Lung microvascular endothelial cell (primary cell): Measurements from ENCODE around the gene SH2D3C. TPM values are rescaled to one million over a fixed set of nuclear protein-coding genes. Genes with fewer than 3 reads are reported as not detected.

Source experiments
- DNase-seq, 2 donors: peaks; one replicate each; pipeline versions ENCODE4 v3.0.0 to v3.0.0-alpha.2; 2010; ENCODE audit warnings: low read depth in 2 of 2
- total RNA-seq: library from RNA; depleted of rRNA; stranded (reverse); fragments of >200 nt; gene quantifications from 2 replicates; pipeline ENCODE4 v1.2.1, GENCODE V29; 2014

The SH2D3C gene
- total RNA-seq, 1 donor from 2014 or later = 72.6 TPM

DNA sequence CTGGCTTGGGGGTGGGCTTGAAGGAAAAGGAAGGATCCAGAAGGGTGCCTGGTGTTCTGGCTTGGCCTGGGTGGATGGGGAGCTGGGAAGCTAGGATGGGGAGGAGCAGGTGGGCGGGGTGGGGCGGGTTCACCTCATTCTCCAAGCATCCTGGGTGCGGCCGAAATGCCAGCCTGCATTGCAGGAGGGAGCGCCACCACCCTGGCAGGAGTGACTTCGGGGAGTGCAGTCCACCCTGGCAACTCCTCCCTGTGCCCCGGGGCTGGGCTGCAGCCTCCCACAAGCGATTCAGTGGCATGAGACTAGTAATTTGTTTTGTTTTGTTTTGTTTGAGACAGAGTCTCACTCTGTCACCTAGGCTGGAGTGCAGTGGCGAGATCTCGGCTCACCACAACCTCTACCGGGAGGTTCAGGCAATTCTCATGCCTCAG lies 57.1 kb downstream of the SH2D3C start:
- no peak for DNase-seq

DNA sequence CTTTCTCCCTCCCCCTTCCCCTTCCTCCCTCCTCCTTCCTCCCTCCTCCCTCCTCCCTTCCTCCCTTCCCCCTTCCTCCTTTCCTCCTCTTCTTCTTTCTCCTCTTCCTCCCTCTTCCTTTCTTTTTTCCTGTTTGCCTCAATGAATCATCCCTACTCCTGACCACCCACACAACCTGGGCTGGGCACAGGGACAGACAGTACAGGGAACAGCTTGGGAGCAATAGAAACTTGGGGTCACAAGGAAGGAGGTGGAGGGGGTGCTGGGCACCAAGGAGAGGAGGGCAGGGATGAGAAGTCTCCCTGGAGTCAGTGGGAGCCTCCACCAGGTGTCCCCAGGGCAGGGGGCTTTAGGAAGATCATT lies 57.6 kb downstream of the SH2D3C start:
- DNase-seq = no peak

GRCh38 chr9:127720031-127720864 lies 58.2 kb downstream of the SH2D3C start:
- no peak for DNase-seq

- no peak for DNase-seq
Measured at GRCh38 chr9:127717766-127718165, 60.7 kb downstream of the SH2D3C start.

- DNase-seq = no peak
Measured at GRCh38 chr9:127716412-127716811, 62.1 kb downstream of the SH2D3C start.

GRCh38 chr9:127715470-127716337 lies 62.8 kb downstream of the SH2D3C start, which contains the start of the genes PTRH1 and TTC16:
Gene PTRH1, minus strand, starts transcription at chr9:127715663. Its CDS starts 24 bp downstream, at chr9:127715639.
Gene TTC16, plus strand, starts transcription at chr9:127716079. Its CDS starts 67 bp downstream, at chr9:127716146.
- peak; percentile 96 to 97 for DNase-seq

GRCh38 chr9:127714951-127715469 lies 63.5 kb downstream of the SH2D3C start:
- peak; percentile 22 to 26 for DNase-seq

GRCh38 chr9:127714020-127714750 lies 64.3 kb downstream of the SH2D3C start:
- peak in 1 of 2 donors; percentile 20 for DNase-seq

DNA sequence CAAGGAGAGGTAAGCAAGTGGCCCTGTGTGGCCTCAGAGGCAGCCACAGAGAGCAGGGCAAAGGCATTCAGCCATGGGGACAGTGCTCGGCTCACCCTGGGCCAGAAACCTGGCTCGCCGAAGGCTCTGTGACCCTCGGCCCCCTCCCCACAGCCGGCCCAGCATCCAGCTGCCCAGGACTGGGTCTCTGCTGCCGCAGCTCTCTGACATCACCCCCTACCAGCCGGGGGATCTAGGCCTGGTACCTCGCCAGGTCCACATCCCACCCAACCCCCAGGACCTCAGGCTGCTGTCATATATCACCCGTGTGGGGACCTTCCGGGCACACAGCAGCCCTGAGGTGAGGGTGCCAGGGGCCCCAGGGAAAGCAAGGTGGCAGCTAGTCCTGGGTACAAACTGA lies 65.6 kb downstream of the SH2D3C start:
- no peak for DNase-seq

DNA sequence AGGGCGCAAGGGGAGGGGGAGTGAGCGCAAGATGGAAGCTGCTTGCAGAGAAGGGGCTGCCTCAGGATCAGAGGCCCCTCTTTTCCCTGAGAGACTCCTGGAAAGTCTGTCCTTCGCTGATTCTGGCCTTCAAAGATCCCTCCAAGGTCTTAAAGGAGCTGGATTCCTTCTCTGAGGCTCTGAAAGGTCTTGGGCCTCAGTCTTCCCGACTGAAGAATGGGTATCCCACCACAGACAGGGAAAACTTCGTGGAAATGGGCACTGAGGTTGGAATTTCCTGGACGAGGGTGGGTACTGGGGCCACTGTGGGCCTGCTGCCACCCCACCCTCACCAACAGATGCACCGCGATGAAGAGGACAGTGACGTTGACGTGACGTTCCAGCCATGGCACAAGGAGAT lies 66.1 kb downstream of the SH2D3C start:
- DNase-seq = no peak

GRCh38 chr9:127711831-127712274 lies 66.6 kb downstream of the SH2D3C start:
- no peak for DNase-seq

DNA sequence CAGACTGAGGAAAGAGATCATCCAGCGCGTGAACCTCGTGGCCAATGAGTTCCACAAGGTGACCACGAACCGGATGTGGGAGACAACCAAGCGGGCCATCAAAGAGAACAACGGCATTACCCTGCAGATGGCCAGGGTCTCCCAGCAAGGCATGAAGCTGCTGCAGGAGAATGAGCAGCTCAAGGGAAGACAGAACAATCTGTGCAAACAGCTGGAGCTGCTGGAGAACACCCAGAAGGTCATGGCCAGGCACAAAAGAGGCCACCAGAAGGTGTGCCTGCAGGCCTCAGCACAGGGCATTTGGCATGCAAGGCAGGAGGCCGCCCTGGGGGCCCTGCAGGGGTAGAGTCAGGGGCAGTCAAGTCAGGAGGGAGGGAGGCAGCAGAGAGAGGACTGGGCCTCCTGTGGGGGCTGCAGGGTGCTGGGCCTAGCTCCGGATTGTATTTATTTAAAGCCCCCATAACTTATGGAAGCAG lies 67.2 kb downstream of the SH2D3C start:
- no peak for DNase-seq

- no peak for DNase-seq
Measured at GRCh38 chr9:127710204-127710783, 68.2 kb downstream of the SH2D3C start.

- no peak for DNase-seq
Measured at GRCh38 chr9:127708952-127709587, 69.4 kb downstream of the SH2D3C start.

DNA sequence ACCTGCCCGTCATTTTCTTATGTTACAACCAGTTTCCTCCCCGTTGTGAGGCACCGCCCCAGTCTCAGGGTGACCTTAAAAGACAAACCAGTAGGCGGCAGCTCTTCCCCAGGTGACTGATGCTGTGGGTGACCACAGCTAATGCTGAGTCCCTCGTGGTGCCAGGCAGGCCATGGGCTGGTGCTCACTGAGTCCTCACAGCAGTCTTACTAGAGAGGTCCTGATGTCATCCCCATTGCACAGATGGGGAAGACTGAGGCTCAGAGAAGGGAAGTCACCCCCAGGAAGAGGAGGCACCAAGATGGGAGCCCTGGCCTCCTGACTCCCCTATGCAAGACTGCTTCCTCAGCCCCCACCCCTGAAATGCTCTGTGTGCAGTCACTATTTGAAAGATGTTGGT lies 70.7 kb downstream of the SH2D3C start:
- no peak for DNase-seq

- peak in 1 of 2 donors; percentile 45 for DNase-seq
Measured at GRCh38 chr9:127706836-127707241, 71.6 kb downstream of the SH2D3C start, which contains the start of gene CFAP157. Gene CFAP157, plus strand, starts transcription at chr9:127706988. Its CDS starts 44 bp downstream, at chr9:127707032.

DNA sequence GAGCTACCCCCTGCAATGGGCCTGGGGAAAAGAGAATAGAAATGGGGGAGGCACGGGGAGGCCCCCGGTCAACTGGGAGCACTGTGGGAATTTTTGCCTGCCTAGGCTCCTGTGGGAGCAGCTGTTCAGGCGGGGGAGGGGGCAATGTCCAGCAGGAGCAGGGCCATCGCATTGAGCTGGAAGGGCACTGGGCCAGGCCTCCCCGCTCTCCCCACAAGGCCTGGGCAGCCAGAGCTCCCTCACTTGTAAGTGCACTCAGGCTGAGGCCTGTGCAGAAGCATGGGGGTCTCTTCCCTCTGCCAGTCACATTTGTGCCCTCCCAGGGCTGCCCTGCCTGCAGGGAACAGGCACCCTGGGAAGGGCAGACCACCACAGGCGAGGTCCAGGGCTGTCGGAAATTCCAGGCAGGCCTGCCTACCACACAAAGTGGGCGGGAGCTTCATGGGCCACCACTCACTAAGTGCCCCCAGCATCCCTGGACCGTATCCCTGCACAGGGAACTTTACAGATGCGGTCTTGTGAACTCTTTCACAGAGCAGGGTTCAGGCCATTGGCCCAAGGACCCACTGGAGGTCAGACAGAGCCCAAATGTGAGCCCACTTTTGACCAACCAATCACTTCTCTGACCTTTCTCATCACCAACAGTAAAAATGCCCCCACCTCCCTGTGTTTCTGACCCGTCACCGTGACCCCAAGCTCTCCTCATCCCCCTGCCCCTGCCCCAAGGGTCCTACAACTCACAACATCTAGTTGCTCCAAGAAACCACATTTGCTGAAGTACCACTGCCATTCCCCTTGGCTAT lies 72.7 kb downstream of the SH2D3C start:
- no peak for DNase-seq

GRCh38 chr9:127703289-127703946 lies 75.0 kb downstream of the SH2D3C start:
- DNase-seq = no peak
